Activated T-helper 17 cell treated with anti-CD3 and anti-CD28 coated beads, Interleukin-2, amount 50 U/mL, for 72 hours (primary cell): ENCODE measurements around the gene C14orf180. TPM values are rescaled to one million over a fixed set of nuclear protein-coding genes. Genes with fewer than 3 reads are reported as not detected.

Experiments used
- ATAC-seq: fragments of 150-1000 bp; cut with Tn5 transposase; replicated peaks from 2 replicates; pipeline ENCODE4 v1.10.0; 2021; ENCODE audit warnings: mild to moderate bottlenecking, moderate library complexity
- H3K27ac Mint-ChIP-seq: one replicate; pipeline ENCODE4 v1.8.0; 2022; ENCODE audit warnings: mixed read lengths
- H3K27me3 Mint-ChIP-seq: one replicate; pipeline ENCODE4 v1.8.0; 2022; ENCODE audit warnings: mixed read lengths
- H3K36me3 Mint-ChIP-seq: one replicate; pipeline ENCODE4 v1.8.0; 2022; ENCODE audit warnings: low read depth, mild to moderate bottlenecking, mixed read lengths
- H3K4me1 Mint-ChIP-seq: one replicate; pipeline ENCODE4 v1.8.0; 2022; ENCODE audit warnings: mixed read lengths
- H3K4me3 Mint-ChIP-seq: one replicate; pipeline ENCODE4 v1.8.0; 2022; ENCODE audit warnings: mild to moderate bottlenecking, mixed read lengths
- H3K9me3 Mint-ChIP-seq: one replicate; pipeline ENCODE4 v1.8.0; 2022; ENCODE audit warnings: mixed read lengths
- total RNA-seq, 2 donors: library from RNA; stranded (reverse); gene quantifications; one replicate each; pipeline ENCODE4 v1.2.3, GENCODE V29; 2022

Gene C14orf180
- total RNA-seq, 2 donors from 2014 or later, result not detected

- no peak for ATAC-seq
- Mint-ChIP-seq H3K27ac (no peak overlapping the region), H3K4me3 (no peak overlapping the region), H3K4me1 (no peaks in the 10 kb centered on the region), H3K36me3 (no peaks in the 10 kb centered on the region), H3K27me3 (peaks cover 5% of the 10 kb centered on the region), H3K9me3 (no peaks in the 10 kb centered on the region)
Measured at GRCh38 chr14:104554608-104555429, 24.7 kb upstream of the C14orf180 start.

GRCh38 chr14:104555430-104556255 is 23.9 kb upstream of the C14orf180 start:
- Mint-ChIP-seq H3K27me3 (peaks cover 8% of the 10 kb centered on the region), H3K36me3 (no peaks in the 10 kb centered on the region), H3K4me3 (no peak overlapping the region), H3K9me3 (no peaks in the 10 kb centered on the region), H3K4me1 (no peaks in the 10 kb centered on the region), H3K27ac (no peak overlapping the region)
- no peak for ATAC-seq

- no peaks in the 10 kb centered on the region for H3K9me3 Mint-ChIP-seq
- no peak overlapping the region for H3K4me3 Mint-ChIP-seq
- H3K4me1 Mint-ChIP-seq, result no peaks in the 10 kb centered on the region
- peaks cover 8% of the 10 kb centered on the region for H3K27me3 Mint-ChIP-seq
- ATAC-seq, result no peak
- H3K36me3 Mint-ChIP-seq, result no peaks in the 10 kb centered on the region
- H3K27ac Mint-ChIP-seq, result no peak overlapping the region
Measured at GRCh38 chr14:104556256-104557021, 23.1 kb upstream of the C14orf180 start.

GRCh38 chr14:104557086-104557485 is 22.5 kb upstream of the C14orf180 start:
- Mint-ChIP-seq H3K27me3 (peaks cover 14% of the 10 kb centered on the region), H3K36me3 (no peaks in the 10 kb centered on the region), H3K4me1 (no peaks in the 10 kb centered on the region), H3K27ac (no peak overlapping the region), H3K9me3 (no peaks in the 10 kb centered on the region), H3K4me3 (no peak overlapping the region)
- no peak for ATAC-seq

GRCh38 chr14:104557766-104558165 is 21.8 kb upstream of the C14orf180 start:
- peaks cover 14% of the 10 kb centered on the region for H3K27me3 Mint-ChIP-seq
- no peaks in the 10 kb centered on the region for H3K4me1 Mint-ChIP-seq
- no peak for ATAC-seq
- H3K36me3 Mint-ChIP-seq, result no peaks in the 10 kb centered on the region
- H3K27ac Mint-ChIP-seq, result no peak overlapping the region
- H3K4me3 Mint-ChIP-seq, result no peak overlapping the region
- H3K9me3 Mint-ChIP-seq, result no peaks in the 10 kb centered on the region

GRCh38 chr14:104558231-104559027 is 21.1 kb upstream of the C14orf180 start:
- H3K4me1 Mint-ChIP-seq, result no peaks in the 10 kb centered on the region
- no peaks in the 10 kb centered on the region for H3K9me3 Mint-ChIP-seq
- peaks cover 12% of the 10 kb centered on the region for H3K27me3 Mint-ChIP-seq
- no peaks in the 10 kb centered on the region for H3K36me3 Mint-ChIP-seq
- no peak for ATAC-seq
- H3K27ac Mint-ChIP-seq, result no peak overlapping the region
- H3K4me3 Mint-ChIP-seq, result no peak overlapping the region

GRCh38 chr14:104559028-104559803 is 20.3 kb upstream of the C14orf180 start:
- Mint-ChIP-seq H3K36me3 (no peaks in the 10 kb centered on the region), H3K27ac (no peak overlapping the region), H3K9me3 (no peaks in the 10 kb centered on the region), H3K27me3 (peaks cover 9% of the 10 kb centered on the region), H3K4me1 (no peaks in the 10 kb centered on the region), H3K4me3 (no peak overlapping the region)
- no peak for ATAC-seq

GRCh38 chr14:104559804-104560585 is 19.6 kb upstream of the C14orf180 start:
- H3K4me1 Mint-ChIP-seq, result no peaks in the 10 kb centered on the region
- H3K4me3 Mint-ChIP-seq, result no peak overlapping the region
- ATAC-seq, result no peak
- no peak overlapping the region for H3K27ac Mint-ChIP-seq
- no peaks in the 10 kb centered on the region for H3K36me3 Mint-ChIP-seq
- H3K9me3 Mint-ChIP-seq, result no peaks in the 10 kb centered on the region
- peaks cover 9% of the 10 kb centered on the region for H3K27me3 Mint-ChIP-seq

- Mint-ChIP-seq H3K4me1 (no peaks in the 10 kb centered on the region), H3K36me3 (no peaks in the 10 kb centered on the region), H3K9me3 (no peaks in the 10 kb centered on the region), H3K27ac (no peak overlapping the region), H3K4me3 (no peak overlapping the region), H3K27me3 (peaks cover 9% of the 10 kb centered on the region)
- no peak for ATAC-seq
Measured at GRCh38 chr14:104560586-104560945, 19.0 kb upstream of the C14orf180 start.

- Mint-ChIP-seq H3K4me3 (no peak overlapping the region), H3K4me1 (no peaks in the 10 kb centered on the region), H3K27me3 (peaks cover 12% of the 10 kb centered on the region), H3K9me3 (no peaks in the 10 kb centered on the region), H3K27ac (no peak overlapping the region), H3K36me3 (no peaks in the 10 kb centered on the region)
- no peak for ATAC-seq
Measured at GRCh38 chr14:104561124-104561557, 18.4 kb upstream of the C14orf180 start.

GRCh38 chr14:104561632-104562495 is 17.7 kb upstream of the C14orf180 start:
- no peak for ATAC-seq

GRCh38 chr14:104562606-104563005 is 17.0 kb upstream of the C14orf180 start:
- ATAC-seq, result no peak

More at GRCh38 chr14:104561632-104562495, 17.7 kb upstream of the C14orf180 start:
- Mint-ChIP-seq H3K4me3 (no peak overlapping the region), H3K27me3 (peaks cover 12% of the 10 kb centered on the region), H3K27ac (no peak overlapping the region), H3K36me3 (no peaks in the 10 kb centered on the region), H3K4me1 (no peaks in the 10 kb centered on the region), H3K9me3 (no peaks in the 10 kb centered on the region)

More at GRCh38 chr14:104562606-104563005, 17.0 kb upstream of the C14orf180 start:
- no peak overlapping the region for H3K27ac Mint-ChIP-seq
- H3K36me3 Mint-ChIP-seq, result no peaks in the 10 kb centered on the region
- H3K4me3 Mint-ChIP-seq, result no peak overlapping the region
- H3K27me3 Mint-ChIP-seq, result peaks cover 12% of the 10 kb centered on the region
- no peaks in the 10 kb centered on the region for H3K4me1 Mint-ChIP-seq
- no peaks in the 10 kb centered on the region for H3K9me3 Mint-ChIP-seq
